HG02981 (cell line): ENCODE measurements around the gene TPP2.

ENCODE experiments used
- ATAC-seq: cut with Tn5 transposase; IDR thresholded peaks from one replicate; pipeline ENCODE4 v1.9.1; 2021; ENCODE audit warnings: mild to moderate bottlenecking, moderate library complexity; ENCODE audit not compliant: unreplicated experiment

Gene TPP2

GRCh38 chr13:102651892-102652291 is 55.1 kb downstream of the TPP2 start:
- no peak for ATAC-seq

- no peak for ATAC-seq
Measured at GRCh38 chr13:102654756-102655155, 58.0 kb downstream of the TPP2 start.

DNA sequence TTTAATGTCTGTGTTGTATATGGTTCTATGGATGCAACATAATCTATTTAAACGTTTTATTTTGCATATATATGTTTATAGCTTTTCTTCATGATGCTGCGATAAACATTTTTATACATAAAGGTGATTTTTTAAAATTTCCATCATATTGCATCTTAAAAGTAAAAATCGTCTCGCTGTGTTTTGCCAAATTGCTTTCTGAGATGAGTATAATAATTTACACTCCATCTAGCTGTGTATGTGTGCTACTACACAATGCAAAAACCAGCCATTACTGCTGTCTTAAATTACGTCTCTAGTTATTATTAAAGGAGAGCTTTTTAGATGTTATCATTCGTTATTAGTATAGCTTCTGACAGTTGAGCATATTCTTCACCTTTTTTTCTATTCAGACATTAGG is 60.8 kb downstream of the TPP2 start:
- ATAC-seq = no peak

GRCh38 chr13:102658660-102659059 is 61.9 kb downstream of the TPP2 start:
- no peak for ATAC-seq

DNA sequence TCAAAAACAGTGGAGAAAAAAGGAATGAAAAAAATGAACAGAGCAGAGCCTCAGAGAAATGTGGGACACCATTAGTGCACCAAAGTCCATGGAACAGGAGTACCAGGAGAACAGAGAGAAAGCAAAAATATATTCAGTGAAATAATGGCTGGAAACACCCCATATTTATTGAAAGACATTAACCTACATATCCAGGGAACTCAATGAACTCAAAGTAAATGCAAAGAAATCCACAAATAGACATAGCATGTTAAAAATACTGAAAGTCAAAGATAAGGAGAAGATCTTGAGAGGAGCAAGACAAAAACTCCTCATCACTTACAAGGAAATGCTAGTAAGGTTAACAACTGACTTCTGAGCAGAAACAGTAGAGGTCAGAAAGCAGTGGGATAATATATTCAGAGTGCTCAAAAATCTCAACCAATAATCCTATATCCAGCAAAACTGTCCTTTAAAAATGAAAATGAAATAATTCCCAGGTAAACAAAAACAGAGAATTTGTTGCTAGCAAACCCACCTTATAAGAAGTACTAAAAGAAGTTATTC is 62.5 kb downstream of the TPP2 start:
- ATAC-seq = no peak

DNA sequence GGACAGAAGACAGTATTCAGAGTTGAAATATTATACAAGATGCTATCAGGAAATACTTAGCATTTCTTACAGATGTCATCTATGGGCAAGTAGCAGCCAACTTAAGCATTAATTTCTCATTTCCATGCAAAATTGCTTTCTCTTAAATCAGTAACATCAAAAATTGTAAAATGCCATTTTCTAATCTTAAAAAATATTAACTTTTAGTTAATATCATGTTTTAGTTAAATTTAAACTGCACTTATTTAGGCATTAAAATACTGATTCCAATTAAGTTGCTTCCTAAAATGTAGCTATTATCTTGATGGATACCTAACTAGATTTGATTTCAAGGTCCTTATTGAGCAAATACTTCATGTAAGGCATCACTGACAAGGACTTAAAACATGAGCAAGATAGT is 70.2 kb downstream of the TPP2 start:
- no peak for ATAC-seq

DNA sequence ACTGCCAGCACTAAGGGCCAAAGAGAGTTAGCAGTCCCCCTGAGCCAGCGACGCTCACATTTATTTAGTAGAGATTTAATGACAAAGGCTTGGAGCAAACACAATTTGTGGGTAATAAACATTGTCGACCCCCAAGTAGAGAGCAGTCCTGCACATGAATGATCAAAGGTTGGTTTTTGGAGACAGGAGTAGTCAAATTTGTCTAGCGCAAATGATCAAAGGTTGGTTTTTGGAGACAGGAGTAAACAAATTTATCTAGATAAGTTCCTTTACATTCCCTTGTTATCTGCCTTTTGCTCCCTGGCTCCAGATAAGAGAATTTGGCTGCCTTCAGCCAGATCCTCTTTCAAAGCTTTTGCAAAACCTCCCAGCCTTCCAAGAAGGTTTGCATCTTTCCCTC is 71.1 kb downstream of the TPP2 start:
- no peak for ATAC-seq

DNA sequence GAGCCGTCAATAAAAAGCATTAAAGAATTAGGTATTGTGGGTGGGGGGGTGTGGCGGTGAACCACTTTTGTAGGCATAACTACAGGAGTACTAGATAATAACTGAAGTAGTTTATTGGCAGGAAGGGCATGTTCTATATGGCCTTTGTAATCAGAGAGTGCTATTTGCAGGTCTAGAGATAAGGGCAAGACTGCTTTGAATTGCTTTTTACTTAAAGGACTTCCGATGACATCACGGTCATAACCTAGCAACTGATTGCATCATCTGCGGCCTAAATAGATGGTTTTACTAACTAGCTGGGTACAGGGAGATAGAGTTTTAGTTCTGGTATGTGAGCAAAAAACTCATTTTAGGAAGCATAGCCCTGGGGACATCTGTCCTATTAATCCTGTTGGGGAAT is 73.3 kb downstream of the TPP2 start:
- no peak for ATAC-seq

GRCh38 chr13:102675115-102675514 is 78.3 kb downstream of the TPP2 start:
- no peak for ATAC-seq

GRCh38 chr13:102677122-102677521 is 80.3 kb downstream of the TPP2 start:
- no peak for ATAC-seq

DNA sequence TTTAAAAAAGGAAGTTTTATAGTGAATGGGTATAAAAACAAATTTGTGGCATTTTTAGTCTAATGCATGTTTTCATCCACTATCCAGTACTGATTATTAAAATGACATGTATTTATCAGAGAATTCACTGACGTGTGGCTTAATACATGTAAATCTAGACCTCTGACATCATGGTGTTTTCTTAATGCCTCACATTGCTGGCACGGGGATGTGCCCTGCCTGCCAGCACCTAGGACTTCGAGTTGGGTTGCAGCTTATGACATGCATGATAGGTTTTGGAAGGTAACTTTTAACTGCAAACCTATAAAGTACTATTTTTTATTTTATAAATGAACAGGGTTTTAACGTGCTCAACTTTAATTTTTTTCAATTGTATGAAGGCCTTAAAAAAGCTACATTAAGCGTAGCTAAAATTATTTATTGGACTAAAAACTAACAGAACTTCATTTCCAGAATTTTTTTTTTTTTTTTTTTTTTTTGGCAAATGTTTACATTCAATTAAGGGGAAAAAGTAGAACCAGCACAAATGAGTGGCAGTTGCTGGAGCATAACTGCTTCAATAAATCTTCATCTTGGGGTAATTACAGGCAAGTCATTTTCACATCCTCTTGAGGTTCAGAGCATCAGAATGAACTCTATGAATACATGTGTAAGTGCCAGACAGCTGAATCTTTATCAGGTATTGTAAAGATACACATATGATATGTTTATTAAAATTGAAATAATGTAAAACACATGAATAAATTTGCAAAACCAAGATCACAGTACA is 81.7 kb downstream of the TPP2 start:
- ATAC-seq = no peak

- no peak for ATAC-seq
Measured at GRCh38 chr13:102679449-102680132, 82.8 kb downstream of the TPP2 start.

- ATAC-seq = no peak
Measured at GRCh38 chr13:102680133-102680717, 83.4 kb downstream of the TPP2 start.

GRCh38 chr13:102680842-102681740 is 84.3 kb downstream of the TPP2 start:
- ATAC-seq = peak; percentile 38

DNA sequence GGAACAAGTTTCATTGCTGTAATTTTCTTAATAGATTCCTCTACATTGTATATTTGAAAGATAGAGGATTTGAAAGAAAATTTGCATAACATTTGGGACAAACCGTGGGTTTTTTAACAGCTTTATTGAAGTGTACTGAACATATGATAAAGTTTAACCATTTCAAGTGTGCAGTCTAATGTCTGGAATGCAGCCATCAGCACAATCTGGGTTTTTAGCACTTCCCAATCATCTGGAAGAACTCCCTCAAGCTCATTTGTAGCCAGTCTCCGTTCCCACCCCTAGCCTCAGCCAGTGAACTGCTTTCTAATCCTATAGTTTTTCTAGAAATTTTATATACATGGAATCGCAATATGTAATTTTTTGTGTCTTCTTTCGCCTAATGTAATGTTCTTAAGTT is 85.4 kb downstream of the TPP2 start:
- no peak for ATAC-seq

GRCh38 chr13:102682727-102683126 is 85.9 kb downstream of the TPP2 start:
- ATAC-seq = no peak

DNA sequence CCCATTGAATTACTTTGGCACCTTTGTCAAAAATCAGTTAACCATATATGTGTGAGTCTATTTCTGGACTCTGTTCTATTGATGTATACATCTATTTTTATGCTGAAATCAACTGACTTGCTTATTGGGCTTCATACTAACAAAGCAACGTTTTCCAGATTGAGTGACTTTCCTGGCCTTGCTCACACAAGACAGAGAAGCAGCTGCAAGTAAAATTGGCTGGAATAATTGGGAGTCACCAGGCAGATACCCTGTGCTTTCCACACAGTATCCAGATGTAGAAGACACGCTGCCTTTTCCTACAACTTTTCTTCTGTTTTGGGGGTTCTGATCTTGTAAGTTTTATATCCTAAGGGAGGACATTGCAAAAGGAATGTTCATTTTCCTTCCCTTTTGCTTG is 86.9 kb downstream of the TPP2 start:
- no peak for ATAC-seq

- no peak for ATAC-seq
Measured at GRCh38 chr13:102686024-102686423, 89.2 kb downstream of the TPP2 start.

DNA sequence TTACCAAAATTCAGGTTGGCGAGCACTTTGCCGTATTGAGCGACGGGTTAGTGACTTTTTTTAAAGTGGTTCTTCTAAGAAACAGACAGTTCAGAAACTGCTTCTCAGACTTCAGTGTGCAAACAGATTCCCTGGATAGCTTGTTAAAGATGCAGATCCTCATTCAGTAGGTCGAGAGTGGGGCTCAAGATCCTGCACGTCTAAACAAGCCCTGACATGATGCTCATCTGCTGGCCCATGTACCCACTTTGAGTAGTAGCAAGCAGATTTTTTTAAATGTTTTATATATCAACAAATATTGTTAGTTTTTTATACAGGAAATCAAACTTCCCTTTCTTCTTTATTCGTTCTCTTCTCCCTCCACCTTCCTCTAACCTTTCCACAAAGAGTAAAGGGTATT is 90.7 kb downstream of the TPP2 start:
- ATAC-seq = no peak

- ATAC-seq = no peak
Measured at GRCh38 chr13:102688306-102688973, 91.7 kb downstream of the TPP2 start.
